DND-41 (cell line): ENCODE measurements around the gene BBS1.

ENCODE experiments used
- ATAC-seq: fragments of 200-7000 bp; cut with Tn5 transposase; 3 replicates; pipeline ENCODE4 v1.9.1; 2021; ENCODE audit warnings: low read depth; ENCODE audit not compliant: insufficient read depth
- DNase-seq: peaks from one replicate; pipeline ENCODE4 v3.0.0-alpha.2; 2020
- H2AFZ ChIP-seq: 2 replicates; pipeline ENCODE4 v1.6.0; 2012; ENCODE audit warnings: low read depth, low read length
- H3K27ac ChIP-seq: 2 replicates; pipeline ENCODE4 v1.5.1; 2012; ENCODE audit warnings: low read length, inconsistent platforms
- H3K27me3 ChIP-seq: fragments of 200-600 bp; sonication (generic); 2 replicates; pipeline ENCODE4 v1.6.0; 2012; ENCODE audit warnings: low read length, mild to moderate bottlenecking, inconsistent platforms; ENCODE audit not compliant: insufficient read depth, poor library complexity
- H3K36me3 ChIP-seq: 2 replicates; pipeline ENCODE4 v1.5.1; 2012; ENCODE audit warnings: low read length, inconsistent platforms; ENCODE audit not compliant: insufficient read depth
- H3K4me1 ChIP-seq: 2 replicates; pipeline ENCODE4 v1.5.1; 2012; ENCODE audit warnings: mild to moderate bottlenecking, low read length; ENCODE audit not compliant: insufficient read depth
- H3K4me2 ChIP-seq: 2 replicates; pipeline ENCODE4 v1.6.0; 2012; ENCODE audit warnings: mild to moderate bottlenecking, moderate library complexity, low read length, inconsistent platforms; ENCODE audit not compliant: insufficient read depth
- H3K4me3 ChIP-seq, 2 experiments: fragments of 200-600 bp in 1 of 2; shearing (Covaris generic) in 1 of 2; 2 replicates each; pipeline ENCODE4 v1.5.1; 2012 to 2016; ENCODE audit warnings: inconsistent platforms in 2 of 2, low read length in 2 of 2, mild to moderate bottlenecking in 2 of 2, low read depth in 1 of 2, moderate library complexity in 1 of 2
- H3K79me2 ChIP-seq: 2 replicates; pipeline ENCODE4 v1.6.0; 2012; ENCODE audit warnings: low read length, inconsistent platforms; ENCODE audit not compliant: insufficient read depth
- H3K9ac ChIP-seq: 2 replicates; pipeline ENCODE4 v1.6.0; 2012; ENCODE audit warnings: low read depth, mild to moderate bottlenecking, inconsistent platforms, low read length, moderate library complexity
- H3K9me3 ChIP-seq: 2 replicates; pipeline ENCODE4 v1.5.1; 2012; ENCODE audit warnings: low read length, moderate library complexity, mild to moderate bottlenecking, inconsistent platforms; ENCODE audit not compliant: insufficient read depth, severe bottlenecking
- H4K20me1 ChIP-seq: 2 replicates; pipeline ENCODE4 v1.6.0; 2012; ENCODE audit warnings: low read length; ENCODE audit not compliant: insufficient read depth
- EZH2 ChIP-seq: IDR thresholded peaks from 3 replicates; pipeline ENCODE4 v1.6.1; 2012; ENCODE audit warnings: borderline replicate concordance, low read depth, mild to moderate bottlenecking, moderate library complexity, low read length, inconsistent platforms; ENCODE audit not compliant: severe bottlenecking
- TF ChIP-seq, protein P1 (sequence below): IDR thresholded peaks from 2 replicates; pipeline ENCODE4 v1.5.1; 2012; ENCODE audit warnings: borderline replicate concordance, low read length, moderate library complexity, mild to moderate bottlenecking; ENCODE audit not compliant: poor library complexity, severe bottlenecking; ENCODE audit errors: extremely low read depth

The BBS1 gene

DNA sequence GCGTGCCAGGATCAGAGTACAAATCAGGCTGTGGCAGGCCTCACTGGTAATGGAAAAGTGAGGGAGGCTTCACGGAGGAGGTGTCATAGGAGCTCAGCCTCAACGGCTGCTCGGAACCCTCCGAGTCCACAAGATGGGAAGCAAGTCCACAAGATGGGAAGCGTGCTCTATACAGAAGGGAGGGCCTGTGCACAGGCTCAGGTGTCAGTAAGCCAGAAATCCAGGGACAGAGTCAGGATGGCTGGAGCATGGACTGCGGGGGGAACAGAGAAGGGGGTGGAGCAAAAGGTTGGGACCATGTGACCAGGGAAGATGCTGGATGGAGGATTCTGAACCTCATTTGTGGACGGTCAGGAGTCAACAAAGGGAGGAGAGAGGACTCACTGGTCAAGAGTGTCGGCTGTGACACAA, 33.6 kb upstream of the BBS1 start:
- ATAC-seq: no peak
- Histone ChIP-seq H3K4me3 (no peak overlapping the region), H3K4me2 (no peak overlapping the region), H3K79me2 (peaks cover 18% of the 10 kb centered on the region), H3K9me3 (no peaks in the 10 kb centered on the region), H3K9ac (no peak overlapping the region), H3K36me3 (no peaks in the 10 kb centered on the region; the same call in 1 of the 2 replicates), H3K27me3 (no peaks in the 10 kb centered on the region), H3K27ac (no peak overlapping the region), H2AFZ (no peak overlapping the region), H4K20me1 (no peaks in the 10 kb centered on the region), H3K4me1 (peaks cover 24% of the 10 kb centered on the region)
- TF ChIP-seq, protein P1, sequence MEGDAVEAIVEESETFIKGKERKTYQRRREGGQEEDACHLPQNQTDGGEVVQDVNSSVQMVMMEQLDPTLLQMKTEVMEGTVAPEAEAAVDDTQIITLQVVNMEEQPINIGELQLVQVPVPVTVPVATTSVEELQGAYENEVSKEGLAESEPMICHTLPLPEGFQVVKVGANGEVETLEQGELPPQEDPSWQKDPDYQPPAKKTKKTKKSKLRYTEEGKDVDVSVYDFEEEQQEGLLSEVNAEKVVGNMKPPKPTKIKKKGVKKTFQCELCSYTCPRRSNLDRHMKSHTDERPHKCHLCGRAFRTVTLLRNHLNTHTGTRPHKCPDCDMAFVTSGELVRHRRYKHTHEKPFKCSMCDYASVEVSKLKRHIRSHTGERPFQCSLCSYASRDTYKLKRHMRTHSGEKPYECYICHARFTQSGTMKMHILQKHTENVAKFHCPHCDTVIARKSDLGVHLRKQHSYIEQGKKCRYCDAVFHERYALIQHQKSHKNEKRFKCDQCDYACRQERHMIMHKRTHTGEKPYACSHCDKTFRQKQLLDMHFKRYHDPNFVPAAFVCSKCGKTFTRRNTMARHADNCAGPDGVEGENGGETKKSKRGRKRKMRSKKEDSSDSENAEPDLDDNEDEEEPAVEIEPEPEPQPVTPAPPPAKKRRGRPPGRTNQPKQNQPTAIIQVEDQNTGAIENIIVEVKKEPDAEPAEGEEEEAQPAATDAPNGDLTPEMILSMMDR: no peak
- TF ChIP-seq EZH2: no peak
- DNase-seq: no peak

DNA sequence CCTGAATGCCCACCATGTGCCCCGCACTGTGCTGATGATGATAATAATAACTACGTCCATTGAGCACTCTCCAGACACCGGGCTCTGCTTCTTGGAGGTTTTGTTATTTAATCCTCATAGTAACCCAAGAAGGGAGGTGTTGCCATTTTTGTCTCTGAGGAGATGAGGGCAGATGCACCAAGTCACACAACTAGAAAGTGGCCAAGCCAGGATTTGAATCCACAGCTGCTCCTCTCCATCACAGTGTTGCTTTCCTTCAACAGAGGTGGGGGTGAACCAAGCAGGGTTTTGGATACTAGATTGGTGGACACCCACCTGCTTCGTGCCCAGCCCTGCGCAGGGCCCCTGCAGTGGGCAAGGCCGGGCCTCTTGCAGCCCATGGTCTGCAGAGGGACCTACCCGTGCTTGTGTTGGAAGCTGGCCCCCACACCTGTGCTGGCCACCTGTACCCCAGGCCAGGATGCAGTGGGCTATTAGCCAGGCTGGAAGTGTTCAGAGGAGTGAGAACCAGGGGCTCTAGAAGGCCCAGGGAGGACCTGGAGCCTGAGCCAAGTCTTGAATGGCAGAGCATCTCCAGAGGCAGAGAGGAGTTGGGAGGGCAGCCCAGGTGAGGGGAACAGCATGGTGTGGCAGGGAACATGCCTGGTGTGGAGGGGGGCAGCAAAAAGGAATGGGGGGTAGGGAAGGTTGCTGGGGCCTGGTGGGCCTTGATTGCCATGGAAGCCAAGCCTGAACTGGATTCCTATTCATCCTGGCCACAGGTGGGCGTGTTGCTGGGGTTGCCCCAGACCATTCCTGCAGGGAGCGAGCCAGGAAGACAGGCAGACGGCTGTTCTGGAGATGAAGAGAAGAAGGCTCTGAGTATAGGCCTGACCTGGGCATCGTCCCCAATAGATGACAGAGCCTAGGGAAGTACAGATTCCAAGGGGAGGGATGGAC, 32.9 kb upstream of the BBS1 start:
- Histone ChIP-seq H3K27me3 (no peaks in the 10 kb centered on the region), H4K20me1 (no peaks in the 10 kb centered on the region), H3K4me1 (peaks cover 31% of the 10 kb centered on the region), H3K9me3 (no peaks in the 10 kb centered on the region), H3K27ac (no peak overlapping the region), H3K4me2 (no peak overlapping the region), H3K9ac (no peak overlapping the region), H3K79me2 (peaks cover 18% of the 10 kb centered on the region), H3K4me3 (no peak overlapping the region), H2AFZ (no peak overlapping the region), H3K36me3 (peaks cover 5% of the 10 kb centered on the region)
- DNase-seq: no peak
- TF ChIP-seq EZH2: no peak
- no peak for ATAC-seq

DNA sequence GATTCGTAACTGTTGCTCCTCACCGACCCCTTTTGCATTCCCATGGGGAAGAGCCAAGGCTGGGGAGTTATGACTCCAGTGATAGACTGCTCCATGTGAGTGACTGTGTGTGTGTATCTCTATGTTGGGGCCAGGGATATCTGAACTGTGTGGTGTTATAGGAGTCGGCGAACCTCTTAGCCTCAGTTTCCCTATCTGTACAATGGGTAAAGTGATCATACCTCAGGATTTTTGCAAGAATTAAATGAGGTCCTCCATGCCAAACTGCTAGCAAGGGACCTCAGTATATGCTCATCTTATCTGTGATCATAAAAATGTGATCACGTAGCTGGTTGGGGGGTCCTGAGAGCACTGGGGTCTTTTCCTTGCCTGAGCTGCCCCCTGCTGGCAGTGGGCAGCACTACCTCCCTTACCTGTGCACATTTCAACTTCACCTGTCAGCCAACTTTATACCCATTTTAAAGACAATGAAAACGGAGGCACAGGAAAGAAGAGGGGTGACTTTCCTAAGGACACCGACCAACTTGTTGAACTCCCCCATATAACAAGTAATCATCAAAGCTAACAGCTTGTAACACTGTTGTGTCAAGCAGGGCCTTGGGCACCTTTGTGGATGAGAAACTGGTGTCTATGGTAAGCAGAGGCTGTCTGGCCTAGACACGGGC, 31.6 kb upstream of the BBS1 start:
- Histone ChIP-seq H3K79me2 (peaks cover 18% of the 10 kb centered on the region), H3K9me3 (no peaks in the 10 kb centered on the region), H3K4me2 (peak overlapping the region; percentile 87), H3K27ac (peak overlapping the region; percentile 95; the same call in 1 of the 2 replicates), H3K4me1 (peaks cover 33% of the 10 kb centered on the region), H3K27me3 (no peaks in the 10 kb centered on the region), H4K20me1 (no peaks in the 10 kb centered on the region), H3K4me3 (peak overlapping the region; percentile 76 to 86; a peak in 3 of 4 replicates), H2AFZ (no peak overlapping the region), H3K36me3 (peaks cover 9% of the 10 kb centered on the region), H3K9ac (peak overlapping the region; percentile 96)
- DNase-seq (peak; percentile 38), ATAC-seq (no peak)
- TF ChIP-seq, protein P1: peak; percentile 86
- no peak for TF ChIP-seq EZH2
